Measurements from ENCODE around the gene HOXC9.

Gene HOXC9

GRCh38 chr12:53976172-53976822 lies 23.7 kb upstream of the HOXC9 start:
- H3K27ac ChIP-seq: no peak overlapping the region
- H3K27me3 ChIP-seq (ENCODE audit: insufficient read depth, low read depth, severe bottlenecking): no peaks in the 10 kb centered on the region
- TF ChIP-seq, protein P1, sequence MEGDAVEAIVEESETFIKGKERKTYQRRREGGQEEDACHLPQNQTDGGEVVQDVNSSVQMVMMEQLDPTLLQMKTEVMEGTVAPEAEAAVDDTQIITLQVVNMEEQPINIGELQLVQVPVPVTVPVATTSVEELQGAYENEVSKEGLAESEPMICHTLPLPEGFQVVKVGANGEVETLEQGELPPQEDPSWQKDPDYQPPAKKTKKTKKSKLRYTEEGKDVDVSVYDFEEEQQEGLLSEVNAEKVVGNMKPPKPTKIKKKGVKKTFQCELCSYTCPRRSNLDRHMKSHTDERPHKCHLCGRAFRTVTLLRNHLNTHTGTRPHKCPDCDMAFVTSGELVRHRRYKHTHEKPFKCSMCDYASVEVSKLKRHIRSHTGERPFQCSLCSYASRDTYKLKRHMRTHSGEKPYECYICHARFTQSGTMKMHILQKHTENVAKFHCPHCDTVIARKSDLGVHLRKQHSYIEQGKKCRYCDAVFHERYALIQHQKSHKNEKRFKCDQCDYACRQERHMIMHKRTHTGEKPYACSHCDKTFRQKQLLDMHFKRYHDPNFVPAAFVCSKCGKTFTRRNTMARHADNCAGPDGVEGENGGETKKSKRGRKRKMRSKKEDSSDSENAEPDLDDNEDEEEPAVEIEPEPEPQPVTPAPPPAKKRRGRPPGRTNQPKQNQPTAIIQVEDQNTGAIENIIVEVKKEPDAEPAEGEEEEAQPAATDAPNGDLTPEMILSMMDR (IDR thresholded peaks at IDR 0.05; ENCODE audit: low read depth, low read length): no peak
- no peak overlapping the region for H3K4me3 ChIP-seq (ENCODE audit: low read depth, low read length)
- no peaks in the 10 kb centered on the region for H3K36me3 ChIP-seq
- no peak for DNase-seq
- peaks cover 4% of the 10 kb centered on the region for H3K9me3 ChIP-seq (ENCODE audit: severe bottlenecking)

GRCh38 chr12:53976823-53977595 lies 23.0 kb upstream of the HOXC9 start:
- TF ChIP-seq, protein P1 (IDR thresholded peaks at IDR 0.05; ENCODE audit: low read depth, low read length): no peak
- no peak overlapping the region for H3K27ac ChIP-seq
- H3K36me3 ChIP-seq: no peaks in the 10 kb centered on the region
- no peaks in the 10 kb centered on the region for H3K27me3 ChIP-seq (ENCODE audit: insufficient read depth, low read depth, severe bottlenecking)
- DNase-seq: no peak
- peaks cover 4% of the 10 kb centered on the region for H3K9me3 ChIP-seq (ENCODE audit: severe bottlenecking)
- H3K4me3 ChIP-seq (ENCODE audit: low read depth, low read length): no peak overlapping the region

DNA sequence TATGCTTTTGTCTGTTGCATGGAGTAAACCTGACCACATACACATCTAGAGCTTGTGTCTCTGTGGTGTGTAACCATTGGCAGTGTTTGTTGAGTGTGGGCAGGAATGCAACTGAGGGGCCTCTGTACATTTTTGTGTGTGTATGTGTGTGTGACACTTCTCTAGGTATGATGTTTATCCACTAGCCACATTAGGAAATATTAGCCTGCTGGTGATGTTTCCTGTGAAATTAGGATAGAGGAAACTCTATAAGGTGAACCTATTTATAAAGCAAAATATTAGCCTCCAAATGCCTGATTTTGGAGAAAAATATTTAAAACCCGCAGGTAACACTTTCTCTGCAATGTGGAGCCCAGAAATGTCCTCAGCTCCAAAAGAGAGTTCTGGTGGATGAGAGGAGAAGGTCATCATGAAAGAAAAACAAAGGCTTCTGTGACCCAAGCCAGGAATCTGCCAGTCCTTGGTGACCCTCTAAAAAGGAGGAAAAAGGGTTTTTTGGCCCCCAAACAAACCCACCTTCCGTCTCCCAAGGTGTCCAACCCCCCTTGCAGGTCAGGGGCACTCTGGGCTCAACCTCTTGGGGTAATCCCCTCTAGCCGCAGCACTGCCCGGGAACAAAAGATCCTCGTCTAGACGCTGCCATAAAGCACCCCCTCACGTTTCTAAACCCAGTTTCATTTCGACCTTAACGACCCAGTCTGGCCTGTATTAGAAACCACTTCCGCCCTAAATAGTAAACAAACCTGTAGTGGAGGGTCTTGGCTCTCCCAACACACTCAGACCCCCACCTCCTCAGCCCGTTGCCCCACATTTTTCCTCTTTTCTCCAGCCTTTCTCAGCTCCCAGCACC lies 22.1 kb upstream of the HOXC9 start:
- peak overlapping the region; percentile 64 for H3K27ac ChIP-seq
- TF ChIP-seq, protein P1 (IDR thresholded peaks at IDR 0.05; ENCODE audit: low read depth, low read length): no peak
- peaks cover 4% of the 10 kb centered on the region for H3K9me3 ChIP-seq (ENCODE audit: severe bottlenecking)
- H3K4me3 ChIP-seq (ENCODE audit: low read depth, low read length): peak overlapping the region; percentile 4; the same call in 1 of the 2 replicates
- H3K36me3 ChIP-seq: no peaks in the 10 kb centered on the region
- no peaks in the 10 kb centered on the region for H3K27me3 ChIP-seq (ENCODE audit: insufficient read depth, low read depth, severe bottlenecking)
- peak; percentile 39 for DNase-seq

DNA sequence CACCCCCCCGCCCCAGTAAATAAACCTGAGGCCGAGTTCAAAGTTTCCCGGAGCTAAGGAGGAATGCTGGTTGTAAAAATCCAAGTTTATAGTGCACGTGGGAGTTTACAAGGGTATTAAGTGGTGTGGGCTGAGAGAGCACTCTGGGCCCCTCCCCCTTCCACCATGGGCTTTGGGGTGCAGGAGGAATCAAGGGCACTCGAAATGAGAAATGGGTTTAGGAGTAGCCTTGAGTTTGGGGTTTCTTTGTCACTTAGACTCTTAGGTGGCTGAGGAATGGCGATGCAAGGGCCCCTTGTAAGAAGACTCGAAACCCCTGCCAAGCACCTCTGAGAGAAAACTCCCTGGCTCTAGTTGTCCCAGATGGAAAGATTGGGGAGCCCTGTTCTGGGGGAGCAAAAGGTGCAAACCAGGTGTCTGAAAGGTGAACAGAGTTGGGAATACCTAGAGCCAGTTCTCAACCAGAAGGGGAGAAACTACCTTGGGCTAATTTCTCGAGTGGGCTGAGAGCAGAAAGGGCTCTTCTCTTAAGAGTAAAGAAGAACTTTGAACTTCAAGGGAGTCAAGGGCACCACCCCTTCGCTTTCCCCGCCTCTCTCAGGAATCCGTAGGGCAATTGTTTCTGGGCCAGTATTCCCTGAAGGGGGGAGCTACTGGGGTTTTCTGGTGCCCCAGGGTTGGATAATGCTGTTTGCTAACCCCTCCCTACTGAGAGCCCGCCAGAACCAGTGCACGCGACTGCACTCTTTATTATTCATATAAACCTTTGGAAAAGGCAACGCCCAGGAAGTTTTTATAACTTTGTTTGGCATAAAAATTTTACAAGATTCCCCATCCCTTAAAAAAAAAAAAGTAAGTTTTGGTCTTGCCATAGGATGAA lies 21.2 kb upstream of the HOXC9 start:
- TF ChIP-seq, protein P1 (IDR thresholded peaks at IDR 0.05; ENCODE audit: low read depth, low read length): no peak
- DNase-seq: no peak
- Histone ChIP-seq H3K9me3 (ENCODE audit: severe bottlenecking) (peaks cover 4% of the 10 kb centered on the region), H3K4me3 (ENCODE audit: low read depth, low read length) (no peak overlapping the region), H3K36me3 (no peaks in the 10 kb centered on the region), H3K27me3 (ENCODE audit: insufficient read depth, low read depth, severe bottlenecking) (no peaks in the 10 kb centered on the region), H3K27ac (no peak overlapping the region)

DNA sequence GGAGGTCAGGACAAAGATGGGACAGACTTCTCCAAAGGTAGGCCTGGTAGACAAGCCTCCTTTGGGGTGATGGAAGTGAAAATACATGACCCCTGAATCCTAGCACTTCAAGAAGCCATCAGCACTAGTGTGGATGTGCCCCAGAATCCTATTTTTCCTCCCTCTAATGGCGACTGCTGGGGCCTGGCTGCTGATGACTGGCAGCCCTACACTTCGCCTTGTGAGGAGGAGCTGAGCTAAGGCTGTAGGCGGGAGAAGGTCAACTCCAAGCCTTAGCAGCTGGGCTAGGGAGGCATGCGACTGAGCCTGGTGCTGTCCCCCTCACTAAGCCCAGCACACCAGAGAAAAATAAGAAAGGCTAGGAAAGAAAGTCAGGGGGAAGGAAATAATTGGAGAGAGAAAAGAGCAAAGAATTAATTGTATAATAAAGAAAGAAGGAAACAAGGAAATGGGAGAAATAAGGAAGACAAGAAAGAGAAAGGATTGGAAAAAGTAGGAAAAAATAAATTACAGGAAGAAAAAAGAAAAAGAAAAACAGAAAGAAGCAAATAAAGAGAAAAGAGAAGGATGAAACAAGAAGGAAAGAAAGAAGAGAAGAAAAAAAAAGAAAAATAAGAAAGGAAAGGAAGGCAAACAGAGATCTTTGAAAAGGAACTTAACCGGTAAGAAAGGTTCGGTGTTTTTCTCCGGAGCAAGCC lies 19.7 kb upstream of the HOXC9 start:
- TF ChIP-seq, protein P1 (IDR thresholded peaks at IDR 0.05; ENCODE audit: low read depth, low read length): no peak
- H3K27ac ChIP-seq: no peak overlapping the region
- no peaks in the 10 kb centered on the region for H3K36me3 ChIP-seq
- H3K27me3 ChIP-seq (ENCODE audit: insufficient read depth, low read depth, severe bottlenecking): no peaks in the 10 kb centered on the region
- DNase-seq: no peak
- peaks cover 4% of the 10 kb centered on the region for H3K9me3 ChIP-seq (ENCODE audit: severe bottlenecking)
- no peak overlapping the region for H3K4me3 ChIP-seq (ENCODE audit: low read depth, low read length)
